Adipocyte (in vitro differentiated cells): ENCODE results near the gene MTARC1.

Experiments
- DNase-seq: peaks from one replicate; pipeline ENCODE4 v3.0.0-alpha.2; 2015; ENCODE audit warnings: low read depth
- H3K27me3 ChIP-seq: replicated peaks from 2 replicates; pipeline ENCODE4 v1.7.0; 2013; ENCODE audit warnings: mild to moderate bottlenecking, low read length, moderate library complexity; ENCODE audit not compliant: control insufficient read depth, insufficient read depth
- H3K36me3 ChIP-seq: 2 replicates; pipeline ENCODE4 v1.7.0; 2013; ENCODE audit warnings: low read length, mild to moderate bottlenecking, moderate library complexity; ENCODE audit not compliant: control insufficient read depth, insufficient read depth, severe bottlenecking
- H3K4me1 ChIP-seq: 2 replicates; pipeline ENCODE4 v1.7.0; 2013; ENCODE audit warnings: mild to moderate bottlenecking, low read length, moderate library complexity; ENCODE audit not compliant: control insufficient read depth, insufficient read depth
- H3K4me3 ChIP-seq: 2 replicates; pipeline ENCODE4 v1.7.0; 2013; ENCODE audit warnings: mild to moderate bottlenecking, low read length, moderate library complexity
- H3K9ac ChIP-seq: 2 replicates; pipeline ENCODE4 v1.7.0; 2013; ENCODE audit warnings: mild to moderate bottlenecking, low read length, moderate library complexity
- H3K9me3 ChIP-seq: 2 replicates; pipeline ENCODE4 v1.7.0; 2013; ENCODE audit warnings: mild to moderate bottlenecking, low read length, moderate library complexity; ENCODE audit not compliant: control insufficient read depth

MTARC1 gene

GRCh38 chr1:220791285-220791684 lies 4.6 kb downstream of the MTARC1 start:
- Histone ChIP-seq H3K9ac (no peak overlapping the region), H3K4me3 (peak overlapping the region; percentile 12), H3K36me3 (no peaks in the 10 kb centered on the region), H3K9me3 (no peaks in the 10 kb centered on the region), H3K27me3 (no peaks in the 10 kb centered on the region), H3K4me1 (peaks cover 38% of the 10 kb centered on the region)
- no peak for DNase-seq

- Histone ChIP-seq H3K4me1 (peaks cover 35% of the 10 kb centered on the region), H3K36me3 (no peaks in the 10 kb centered on the region), H3K9me3 (no peaks in the 10 kb centered on the region), H3K4me3 (no peak overlapping the region), H3K27me3 (no peaks in the 10 kb centered on the region), H3K9ac (no peak overlapping the region)
- DNase-seq, result peak; percentile 19
Observed at GRCh38 chr1:220791956-220792355, 5.2 kb downstream of the MTARC1 start.

- H3K9ac ChIP-seq, result no peak overlapping the region
- no peaks in the 10 kb centered on the region for H3K9me3 ChIP-seq
- H3K4me3 ChIP-seq, result no peak overlapping the region
- H3K36me3 ChIP-seq, result peaks cover 27% of the 10 kb centered on the region
- DNase-seq, result no peak
- peaks cover 11% of the 10 kb centered on the region for H3K4me1 ChIP-seq
- H3K27me3 ChIP-seq, result peaks cover 6% of the 10 kb centered on the region
Observed at GRCh38 chr1:220796530-220796929, 9.8 kb downstream of the MTARC1 start.

GRCh38 chr1:220797044-220797443 lies 10.3 kb downstream of the MTARC1 start:
- H3K36me3 ChIP-seq, result peaks cover 32% of the 10 kb centered on the region
- DNase-seq, result no peak
- H3K9ac ChIP-seq, result no peak overlapping the region
- no peak overlapping the region for H3K4me3 ChIP-seq
- H3K9me3 ChIP-seq, result no peaks in the 10 kb centered on the region
- H3K27me3 ChIP-seq, result peaks cover 6% of the 10 kb centered on the region
- H3K4me1 ChIP-seq, result peaks cover 7% of the 10 kb centered on the region

- no peak overlapping the region for H3K9ac ChIP-seq
- no peak for DNase-seq
- peaks cover 32% of the 10 kb centered on the region for H3K36me3 ChIP-seq
- H3K4me1 ChIP-seq, result peaks cover 2% of the 10 kb centered on the region
- peaks cover 6% of the 10 kb centered on the region for H3K27me3 ChIP-seq
- H3K9me3 ChIP-seq, result no peaks in the 10 kb centered on the region
- no peak overlapping the region for H3K4me3 ChIP-seq
Observed at GRCh38 chr1:220797553-220797952, 10.8 kb downstream of the MTARC1 start.

- no peak overlapping the region for H3K4me3 ChIP-seq
- no peaks in the 10 kb centered on the region for H3K4me1 ChIP-seq
- no peaks in the 10 kb centered on the region for H3K9me3 ChIP-seq
- no peak overlapping the region for H3K9ac ChIP-seq
- peaks cover 32% of the 10 kb centered on the region for H3K36me3 ChIP-seq
- DNase-seq, result no peak
- peaks cover 6% of the 10 kb centered on the region for H3K27me3 ChIP-seq
Observed at GRCh38 chr1:220798338-220798737, 11.6 kb downstream of the MTARC1 start.

GRCh38 chr1:220800262-220800661 lies 13.5 kb downstream of the MTARC1 start:
- Histone ChIP-seq H3K4me1 (no peaks in the 10 kb centered on the region), H3K27me3 (peaks cover 6% of the 10 kb centered on the region), H3K4me3 (no peak overlapping the region), H3K36me3 (peaks cover 38% of the 10 kb centered on the region), H3K9me3 (no peaks in the 10 kb centered on the region), H3K9ac (no peak overlapping the region)
- no peak for DNase-seq

- H3K4me1 ChIP-seq, result no peaks in the 10 kb centered on the region
- peaks cover 12% of the 10 kb centered on the region for H3K27me3 ChIP-seq
- peak; percentile 65 for DNase-seq
- H3K4me3 ChIP-seq, result no peak overlapping the region
- H3K9ac ChIP-seq, result no peak overlapping the region
- no peaks in the 10 kb centered on the region for H3K9me3 ChIP-seq
- peaks cover 37% of the 10 kb centered on the region for H3K36me3 ChIP-seq
Observed at GRCh38 chr1:220803401-220804201, 16.9 kb downstream of the MTARC1 start.

- peaks cover 17% of the 10 kb centered on the region for H3K27me3 ChIP-seq
- H3K36me3 ChIP-seq, result peaks cover 31% of the 10 kb centered on the region
- DNase-seq, result no peak
- no peaks in the 10 kb centered on the region for H3K4me1 ChIP-seq
- no peaks in the 10 kb centered on the region for H3K9me3 ChIP-seq
- no peak overlapping the region for H3K4me3 ChIP-seq
- H3K9ac ChIP-seq, result no peak overlapping the region
Observed at GRCh38 chr1:220804202-220804586, 17.5 kb downstream of the MTARC1 start.

GRCh38 chr1:220806408-220806807 lies 19.7 kb downstream of the MTARC1 start:
- no peak for DNase-seq
- Histone ChIP-seq H3K4me1 (peaks cover 4% of the 10 kb centered on the region), H3K9me3 (no peaks in the 10 kb centered on the region), H3K4me3 (no peak overlapping the region), H3K9ac (no peak overlapping the region), H3K27me3 (peaks cover 12% of the 10 kb centered on the region), H3K36me3 (peaks cover 22% of the 10 kb centered on the region)

GRCh38 chr1:220807726-220808125 lies 21.0 kb downstream of the MTARC1 start:
- H3K4me3 ChIP-seq, result no peak overlapping the region
- H3K36me3 ChIP-seq, result peaks cover 27% of the 10 kb centered on the region
- DNase-seq, result no peak
- peaks cover 12% of the 10 kb centered on the region for H3K27me3 ChIP-seq
- H3K9me3 ChIP-seq, result no peaks in the 10 kb centered on the region
- peaks cover 4% of the 10 kb centered on the region for H3K4me1 ChIP-seq
- no peak overlapping the region for H3K9ac ChIP-seq
